AG08396 (cell line): ENCODE data around the gene CD96.
A peak's percentile ranks its signal among the peaks of the same experiment; 100 is the strongest.
"Not testable (repeated sequence)": the region's sequence is repeated elsewhere in the genome, so short reads cannot be mapped to it uniquely, and the experiment has no call there.

Experiments
- DNase-seq: peaks from one replicate; pipeline ENCODE4 v3.0.0; 2012; ENCODE audit warnings: low spot score, mixed read lengths

Gene CD96, protein sequence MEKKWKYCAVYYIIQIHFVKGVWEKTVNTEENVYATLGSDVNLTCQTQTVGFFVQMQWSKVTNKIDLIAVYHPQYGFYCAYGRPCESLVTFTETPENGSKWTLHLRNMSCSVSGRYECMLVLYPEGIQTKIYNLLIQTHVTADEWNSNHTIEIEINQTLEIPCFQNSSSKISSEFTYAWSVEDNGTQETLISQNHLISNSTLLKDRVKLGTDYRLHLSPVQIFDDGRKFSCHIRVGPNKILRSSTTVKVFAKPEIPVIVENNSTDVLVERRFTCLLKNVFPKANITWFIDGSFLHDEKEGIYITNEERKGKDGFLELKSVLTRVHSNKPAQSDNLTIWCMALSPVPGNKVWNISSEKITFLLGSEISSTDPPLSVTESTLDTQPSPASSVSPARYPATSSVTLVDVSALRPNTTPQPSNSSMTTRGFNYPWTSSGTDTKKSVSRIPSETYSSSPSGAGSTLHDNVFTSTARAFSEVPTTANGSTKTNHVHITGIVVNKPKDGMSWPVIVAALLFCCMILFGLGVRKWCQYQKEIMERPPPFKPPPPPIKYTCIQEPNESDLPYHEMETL

GRCh38 chr3:111541911-111542483 is at the start of gene CD96:
Gene CD96, plus strand, starts transcription at chr3:111542197. Its CDS starts 52 bp downstream, at chr3:111542249.
- peak; percentile 18 for DNase-seq

DNA sequence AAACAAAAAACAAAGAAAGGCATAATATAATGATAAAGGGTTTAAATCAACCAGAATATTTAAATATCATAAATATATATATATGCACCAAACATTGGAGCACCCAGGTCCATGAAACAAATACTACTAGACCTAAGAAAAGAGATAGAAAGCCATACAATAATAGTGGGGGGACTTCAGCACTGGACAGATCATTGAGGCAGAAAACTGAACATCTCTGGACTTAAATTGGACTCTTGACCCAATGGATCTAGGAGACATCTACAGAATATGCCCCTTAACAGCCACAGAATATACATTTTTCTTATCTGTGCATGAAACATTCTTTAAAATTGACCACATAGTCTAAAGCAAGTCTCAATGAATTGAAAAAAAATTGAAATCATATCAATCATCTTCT is 48.7 kb upstream of the CD96 start:
- DNase-seq: no peak

- no peak for DNase-seq
Measured at GRCh38 chr3:111496894-111497559, 45.0 kb upstream of the CD96 start.

GRCh38 chr3:111498022-111498421 is 44.0 kb upstream of the CD96 start:
- DNase-seq: no peak

DNA sequence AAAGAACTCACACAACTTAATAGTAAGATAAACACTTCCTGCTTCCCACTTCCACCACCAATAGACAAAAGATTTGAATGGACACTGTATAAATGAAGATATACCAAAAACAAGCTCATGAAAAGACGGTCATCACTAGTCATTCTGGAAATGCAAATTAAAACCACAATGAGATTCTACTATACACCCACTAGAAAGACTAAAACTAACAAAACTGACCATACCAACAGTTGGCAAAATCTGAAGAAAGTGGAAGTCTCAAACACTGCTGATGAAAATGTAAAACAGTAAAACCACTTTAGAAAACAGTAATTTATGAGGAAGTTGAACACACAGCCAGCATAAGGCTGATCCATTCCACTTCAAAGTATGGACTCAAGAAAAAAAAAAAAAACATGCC is 35.6 kb upstream of the CD96 start:
- no peak for DNase-seq

- DNase-seq: no peak
Measured at GRCh38 chr3:111509308-111509707, 32.7 kb upstream of the CD96 start.

GRCh38 chr3:111517801-111518200 is 24.2 kb upstream of the CD96 start:
- DNase-seq: no peak

GRCh38 chr3:111519178-111519855 is 22.7 kb upstream of the CD96 start:
- DNase-seq: no peak

- DNase-seq: peak; percentile 39
Measured at GRCh38 chr3:111521891-111522290, 20.1 kb upstream of the CD96 start.

- DNase-seq: not testable (repeated sequence)
Measured at GRCh38 chr3:111524486-111524885, 17.5 kb upstream of the CD96 start.

GRCh38 chr3:111531446-111531845 is 10.6 kb upstream of the CD96 start:
- no peak for DNase-seq

DNA sequence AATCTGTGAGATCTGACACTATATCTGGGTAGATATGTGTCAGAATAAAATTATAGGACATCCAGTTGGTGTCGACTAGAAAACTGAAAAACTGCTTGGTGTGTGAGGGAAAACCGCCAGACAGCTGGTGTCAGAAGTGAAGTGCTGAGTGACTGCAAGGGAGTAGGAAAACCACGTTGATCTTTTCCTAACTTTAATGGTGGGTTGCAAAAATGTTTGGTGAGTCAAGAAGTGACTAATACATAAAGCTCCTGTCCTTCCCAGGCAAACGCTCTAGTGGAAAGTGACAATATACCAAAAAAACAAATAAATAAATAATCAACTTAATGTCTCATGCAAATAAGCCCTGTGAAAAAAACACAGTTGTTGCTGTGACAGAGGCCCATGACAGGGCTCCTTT is 7.3 kb upstream of the CD96 start:
- DNase-seq: peak; percentile 36

- no peak for DNase-seq
Measured at GRCh38 chr3:111538111-111538510, 3.9 kb upstream of the CD96 start.

DNA sequence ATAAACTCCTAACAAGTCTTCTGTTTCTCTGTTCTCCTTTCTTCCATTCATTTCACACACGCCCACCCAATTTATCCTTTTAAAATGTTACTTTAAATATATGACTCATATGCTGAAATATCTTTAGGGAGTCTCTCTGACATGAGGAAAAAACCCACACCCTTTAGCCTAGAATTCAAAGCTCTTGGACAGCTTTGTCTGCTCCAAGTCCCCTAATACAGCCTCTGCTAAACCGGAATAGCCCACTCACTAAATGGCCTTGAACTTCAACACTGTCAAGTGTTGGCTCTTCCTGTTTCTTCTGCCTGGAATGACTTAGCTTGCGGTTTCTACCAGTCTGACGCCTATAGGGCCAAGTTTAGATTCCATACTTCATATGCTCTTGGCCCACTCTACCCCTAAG is 3.3 kb upstream of the CD96 start:
- peak; percentile 24 for DNase-seq

DNA sequence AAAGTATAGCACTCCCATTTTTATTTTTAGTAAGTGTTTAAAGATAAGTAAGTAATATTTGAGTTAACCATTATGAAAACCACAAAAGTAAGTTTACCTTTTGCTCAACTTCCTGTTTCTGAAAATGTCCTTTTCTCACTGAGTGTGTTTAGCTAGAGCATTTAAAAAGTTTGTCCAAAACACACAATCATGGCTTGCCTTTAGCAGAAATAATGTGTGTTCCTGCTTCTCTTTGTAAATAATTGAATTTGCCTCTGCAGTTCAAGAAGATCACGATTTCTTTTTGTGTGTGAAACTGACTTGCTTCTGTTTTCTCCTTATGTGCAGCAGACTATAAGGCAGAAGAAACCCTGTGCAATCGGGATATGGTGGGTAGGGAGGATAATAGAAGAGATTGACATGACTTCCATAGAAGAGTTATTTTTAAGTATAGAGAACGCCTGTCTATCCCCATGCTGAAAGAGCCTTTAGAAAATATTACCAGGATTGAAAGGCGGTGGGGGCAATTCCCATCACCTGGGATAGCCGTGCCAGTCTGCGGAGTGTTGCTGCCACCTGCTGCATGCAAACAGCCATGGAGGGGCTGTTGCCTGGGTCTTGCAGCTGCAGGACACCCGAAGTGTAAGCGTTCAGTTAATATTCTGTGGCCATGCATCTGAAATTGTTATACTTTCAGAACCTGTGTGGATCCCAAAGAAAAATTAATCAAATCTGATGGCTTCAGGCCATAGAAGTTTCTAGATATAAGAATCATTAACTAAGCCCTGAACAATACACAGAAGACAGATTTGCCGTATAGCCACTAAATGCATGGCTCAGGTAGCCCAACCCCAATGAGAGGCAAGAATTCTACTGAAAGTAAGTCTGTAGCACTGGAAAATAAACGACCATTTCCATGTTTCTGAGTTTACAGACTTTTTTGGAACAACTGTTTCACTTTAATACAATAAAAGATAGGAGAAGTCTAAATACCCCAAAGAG is 2.4 kb upstream of the CD96 start:
- DNase-seq: peak; percentile 29

DNA sequence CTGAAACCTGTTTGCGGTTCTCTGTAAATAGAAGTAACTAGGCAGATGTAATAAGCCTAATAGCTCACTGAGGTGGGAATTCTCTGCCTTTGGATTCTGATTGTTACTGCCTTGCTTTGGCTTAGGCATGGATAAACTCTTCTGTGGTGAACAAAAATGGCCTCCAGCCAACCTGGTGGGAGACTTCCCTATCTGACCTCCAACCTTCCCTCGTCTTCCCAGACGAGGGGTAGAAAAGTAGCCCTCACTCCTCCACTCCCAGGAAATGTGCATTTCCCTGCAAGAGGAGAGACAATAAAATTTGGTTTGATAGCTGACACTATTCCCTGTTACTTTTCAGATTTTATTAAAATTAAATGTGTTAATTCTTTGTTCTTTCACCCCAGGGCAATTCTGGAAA is 606 bp upstream of the CD96 start:
- no peak for DNase-seq

DNA sequence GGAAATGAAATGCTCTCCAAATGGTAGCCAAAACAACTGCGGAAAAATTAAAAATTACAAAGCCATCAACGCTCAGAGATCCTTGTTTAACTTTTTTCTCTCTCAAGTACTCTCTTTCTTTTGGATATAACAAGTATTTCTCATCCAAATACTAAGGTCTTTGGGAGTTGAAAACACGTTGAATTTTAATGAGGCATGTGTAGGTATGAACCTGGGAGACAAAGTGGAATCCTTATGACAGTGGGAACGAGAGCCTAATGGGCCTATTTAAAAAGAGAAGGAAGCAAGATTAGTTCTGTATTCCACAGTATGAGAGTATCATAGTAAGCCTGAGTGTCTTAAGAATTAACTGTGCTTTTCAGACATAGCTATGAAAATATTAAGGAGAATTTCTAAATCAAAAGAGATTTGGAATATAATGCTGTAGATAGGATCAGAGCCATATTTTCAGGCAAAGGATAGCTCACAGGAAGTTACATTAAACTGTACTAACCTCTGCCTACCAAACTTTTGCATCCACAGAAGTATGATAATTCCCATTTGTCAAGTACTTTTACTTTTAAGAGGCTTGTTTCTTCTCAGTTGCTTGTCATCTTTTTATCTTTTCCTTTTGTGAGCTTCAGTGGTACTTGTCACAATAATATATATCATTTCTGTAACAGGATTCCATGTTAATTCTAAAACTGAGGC is 759 bp downstream of the CD96 start:
- DNase-seq: no peak

- DNase-seq: no peak
Measured at GRCh38 chr3:111545349-111545748, 3.4 kb downstream of the CD96 start.

- no peak for DNase-seq
Measured at GRCh38 chr3:111547631-111548030, 5.6 kb downstream of the CD96 start.

- DNase-seq: no peak
Measured at GRCh38 chr3:111548092-111548491, 6.1 kb downstream of the CD96 start.
